GM18507 (cell line): Measurements from ENCODE around the gene RANBP3.
A peak's percentile ranks its signal among the peaks of the same experiment; 100 is the strongest.
"Not testable (repeated sequence)": the region's sequence is repeated elsewhere in the genome, so short reads cannot be mapped to it uniquely, and the experiment has no call there.

Source experiments
- DNase-seq: peaks from one replicate; pipeline ENCODE4 v3.0.0; 2011; ENCODE audit warnings: low read depth; ENCODE audit not compliant: insufficient read length; ENCODE audit errors: extremely low spot score
- FAIRE-seq: peaks from 2 replicates; lab custom pipeline; 2011; peaks lifted over from hg19 to GRCh38; lab: Jason Lieb, UNC

The RANBP3 gene, protein sequence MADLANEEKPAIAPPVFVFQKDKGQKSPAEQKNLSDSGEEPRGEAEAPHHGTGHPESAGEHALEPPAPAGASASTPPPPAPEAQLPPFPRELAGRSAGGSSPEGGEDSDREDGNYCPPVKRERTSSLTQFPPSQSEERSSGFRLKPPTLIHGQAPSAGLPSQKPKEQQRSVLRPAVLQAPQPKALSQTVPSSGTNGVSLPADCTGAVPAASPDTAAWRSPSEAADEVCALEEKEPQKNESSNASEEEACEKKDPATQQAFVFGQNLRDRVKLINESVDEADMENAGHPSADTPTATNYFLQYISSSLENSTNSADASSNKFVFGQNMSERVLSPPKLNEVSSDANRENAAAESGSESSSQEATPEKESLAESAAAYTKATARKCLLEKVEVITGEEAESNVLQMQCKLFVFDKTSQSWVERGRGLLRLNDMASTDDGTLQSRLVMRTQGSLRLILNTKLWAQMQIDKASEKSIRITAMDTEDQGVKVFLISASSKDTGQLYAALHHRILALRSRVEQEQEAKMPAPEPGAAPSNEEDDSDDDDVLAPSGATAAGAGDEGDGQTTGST

DNA sequence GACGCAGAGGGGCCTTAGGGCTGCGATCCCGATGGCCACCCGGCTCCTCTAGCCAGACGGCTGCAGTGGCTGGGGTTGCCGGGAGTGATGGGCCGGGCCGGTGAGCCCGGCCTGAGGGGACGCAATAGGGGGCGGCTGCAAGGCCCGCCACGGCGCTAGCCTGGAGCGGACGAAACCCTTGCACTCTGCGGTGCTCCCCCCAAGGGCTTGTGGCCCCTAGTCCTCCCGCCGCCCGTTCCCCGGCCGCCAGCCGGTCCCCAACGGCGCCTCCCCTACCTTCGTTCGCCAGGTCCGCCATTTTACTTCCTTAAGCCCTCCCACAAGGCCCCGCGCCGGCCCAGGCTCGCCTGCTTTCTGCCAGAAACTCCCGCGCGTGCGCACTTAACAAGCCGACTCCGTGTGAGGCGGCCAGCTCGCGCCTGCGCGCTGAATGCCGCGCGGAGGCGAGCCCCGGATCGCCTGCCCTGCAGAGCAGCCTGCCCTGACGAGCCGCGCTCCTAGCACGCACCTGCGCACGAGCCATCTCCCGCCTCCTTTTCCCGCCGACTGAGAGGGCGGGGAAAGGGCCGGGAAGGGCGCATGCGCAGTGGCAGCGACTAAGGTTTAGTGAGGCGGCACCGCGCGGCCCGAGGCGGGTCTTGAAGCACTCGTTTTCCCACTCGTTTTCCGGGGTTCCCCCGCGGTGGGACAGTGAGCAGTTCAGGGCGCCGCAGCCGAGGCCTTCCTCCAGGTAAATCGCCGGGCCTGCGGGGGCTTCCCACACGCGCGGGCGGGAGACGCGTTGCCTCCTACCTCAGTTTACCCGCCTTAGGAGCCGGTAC lies at the start of gene RANBP3:
Gene RANBP3, minus strand, starts transcription at position 356 of the 821 bp plus-strand sequence. Its CDS starts 58 bp downstream, at position 298.
- DNase-seq (peak; percentile 100), FAIRE-seq (peak; percentile 96)

DNA sequence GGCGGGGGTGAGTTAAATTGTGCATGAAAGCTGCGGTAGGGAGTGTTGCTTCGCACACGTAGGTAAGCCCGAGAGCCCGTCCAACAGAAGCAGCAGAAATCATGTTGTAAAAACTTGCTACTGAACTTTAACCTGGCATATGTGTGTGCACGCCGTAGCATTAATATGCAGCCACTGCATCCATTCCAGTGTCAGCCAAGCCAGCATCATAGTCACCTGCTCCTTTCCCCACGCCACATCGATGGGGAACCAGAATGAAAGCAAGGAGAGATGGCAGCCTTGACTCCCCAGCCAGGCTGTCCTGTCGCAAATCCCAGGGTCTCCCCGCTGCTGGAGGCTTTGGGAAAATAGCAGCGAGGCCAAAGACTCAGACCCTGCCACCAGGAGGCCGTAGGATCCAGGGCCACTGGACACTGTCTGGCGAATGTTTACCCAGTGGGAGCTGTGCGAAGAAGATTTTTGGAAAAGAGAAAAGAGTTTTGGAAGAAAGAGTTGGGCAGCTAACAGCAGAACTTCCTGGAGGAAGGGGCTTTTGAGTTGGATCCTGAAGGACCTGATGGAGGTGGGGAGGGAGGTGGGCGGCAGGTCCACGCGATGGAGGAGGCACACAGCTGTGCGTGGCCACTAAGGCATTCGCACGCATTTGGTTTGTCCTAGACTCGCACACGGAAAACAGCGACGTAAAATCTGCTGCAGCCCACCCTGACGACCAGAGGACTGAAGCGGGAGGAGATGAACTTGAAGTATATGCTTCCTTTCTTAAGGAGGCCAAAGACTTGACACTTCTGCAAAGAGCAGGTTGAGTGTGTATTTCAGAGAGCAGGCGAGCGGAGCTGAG lies 48.7 kb upstream of the RANBP3 start:
- FAIRE-seq = no peak

DNA sequence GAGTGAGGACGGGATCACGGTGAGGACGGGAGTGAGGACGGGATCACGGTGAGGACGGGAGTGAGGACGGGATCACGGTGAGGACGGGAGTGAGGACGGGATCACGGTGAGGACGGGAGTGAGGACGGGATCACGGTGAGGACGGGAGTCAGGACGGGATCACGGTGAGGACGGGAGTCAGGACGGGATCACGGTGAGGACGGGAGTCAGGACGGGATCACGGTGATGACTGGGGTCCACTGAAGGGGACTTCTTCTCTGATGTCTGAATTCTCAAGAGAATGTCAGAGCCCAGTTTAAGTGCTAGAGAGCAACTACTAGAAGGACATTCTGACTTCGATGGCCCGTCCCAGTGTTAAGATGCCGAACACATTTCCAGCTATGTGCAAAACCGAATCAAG lies 46.8 kb upstream of the RANBP3 start:
- not testable (repeated sequence) for DNase-seq, FAIRE-seq

More for the DNA sequence above, 48.7 kb upstream of the RANBP3 start:
- DNase-seq = no peak

DNA sequence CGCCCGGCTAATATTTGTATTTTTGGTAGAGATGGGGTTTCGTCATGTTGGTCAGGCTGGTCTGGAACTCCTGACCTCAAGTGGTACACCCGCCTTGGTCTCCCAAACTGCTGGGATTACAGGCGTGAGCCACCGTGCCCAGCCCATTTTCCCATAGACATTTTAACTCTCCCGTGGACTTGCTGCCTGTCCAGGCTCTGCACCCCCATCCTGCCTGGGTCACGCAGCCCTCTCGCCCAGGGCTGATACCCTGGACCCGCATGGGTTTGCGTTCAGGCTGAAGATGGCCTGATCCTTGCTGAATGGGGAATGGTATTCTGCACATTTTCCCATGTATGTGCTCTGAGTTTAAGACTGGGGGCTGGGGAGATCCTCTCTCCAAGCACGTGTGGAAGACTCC lies 46.0 kb upstream of the RANBP3 start:
- no peak for DNase-seq
- no peak for FAIRE-seq

DNA sequence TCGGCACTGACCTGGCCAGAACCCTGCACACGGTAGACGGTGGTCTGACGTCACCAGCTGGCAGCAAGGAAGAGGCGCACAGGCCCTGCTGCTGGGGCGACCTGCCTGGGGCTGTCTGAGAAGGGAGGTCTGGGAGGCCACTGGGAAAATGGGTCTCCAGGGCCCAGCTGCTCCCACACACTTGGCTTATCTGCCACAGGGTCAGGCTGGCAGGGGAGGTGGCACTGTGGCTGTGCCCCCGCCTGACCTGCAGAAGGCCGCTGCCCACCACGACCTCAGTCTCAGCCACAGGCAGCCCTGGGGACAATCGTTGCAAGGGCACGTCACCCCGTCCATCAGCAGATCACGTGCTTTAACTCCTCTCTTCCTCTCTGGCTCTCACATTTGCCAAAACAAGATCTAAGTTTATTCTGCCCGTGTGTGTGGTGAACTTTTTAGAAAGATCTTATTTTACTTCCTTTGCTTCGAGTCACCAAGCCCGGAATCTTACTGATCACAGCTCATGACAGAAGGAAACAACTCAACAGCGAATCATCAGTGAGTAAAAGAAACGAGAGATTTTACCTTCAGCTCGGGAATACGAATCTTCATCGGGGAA lies 45.2 kb upstream of the RANBP3 start:
- no peak for DNase-seq
- FAIRE-seq = no peak

DNA sequence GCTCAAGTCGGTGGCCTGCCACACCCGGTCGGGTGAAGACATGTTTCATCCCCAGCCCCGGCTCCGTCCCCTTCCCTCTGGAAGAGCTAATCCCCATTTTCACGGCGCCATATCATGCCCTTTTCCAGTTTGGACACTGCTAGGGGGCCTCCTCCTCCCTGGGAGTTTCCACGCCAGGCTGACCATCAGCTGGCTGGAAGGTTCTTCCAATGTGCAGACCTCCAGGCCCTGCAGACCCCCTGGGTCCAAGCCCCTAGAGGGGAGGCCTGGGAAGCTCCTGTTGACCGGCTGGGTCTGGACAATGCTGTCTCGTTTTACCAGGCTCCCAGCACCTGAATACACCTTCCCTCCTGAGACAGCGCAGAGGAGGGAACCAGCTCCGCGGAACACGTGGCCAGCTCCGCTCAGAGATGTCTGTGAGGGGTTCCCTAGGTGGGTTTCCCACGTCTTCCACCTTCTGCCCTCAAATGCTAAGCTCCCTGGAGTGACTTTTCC lies 44.7 kb upstream of the RANBP3 start:
- DNase-seq (no peak), FAIRE-seq (no peak)

DNA sequence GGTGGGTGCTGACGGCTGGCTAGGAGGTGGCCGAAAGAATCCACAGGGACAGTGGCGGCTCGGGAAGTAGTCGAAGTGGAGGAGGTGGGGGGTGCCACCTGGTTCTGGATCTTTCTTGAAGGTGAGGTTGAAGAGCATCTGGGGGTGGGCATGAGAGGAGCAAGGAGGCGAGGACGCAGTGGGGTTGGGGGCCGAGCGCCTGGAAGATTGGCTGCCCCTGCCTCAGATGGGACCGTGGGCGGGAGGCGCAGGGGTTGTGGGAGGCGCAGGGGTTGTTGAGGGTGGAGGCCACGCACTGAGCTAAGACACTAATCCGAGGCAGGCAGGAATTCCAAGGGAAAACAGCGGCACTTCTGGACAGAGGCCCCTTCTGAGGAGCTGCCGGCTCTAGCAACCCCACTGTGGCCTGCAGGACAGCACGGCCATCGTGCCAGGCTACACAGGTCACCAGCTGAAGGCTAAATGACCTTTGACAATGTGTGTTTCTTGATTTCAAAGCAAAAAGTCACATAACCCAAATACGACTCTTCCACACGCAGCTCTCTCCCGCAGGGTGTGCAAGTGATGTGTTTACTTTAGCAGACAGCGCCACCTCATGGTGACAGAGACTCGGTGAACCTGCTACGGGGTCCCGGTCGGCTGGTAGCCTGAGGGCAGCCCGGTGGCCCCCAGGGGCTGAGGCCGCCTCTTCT lies 44.1 kb upstream of the RANBP3 start:
- peak; percentile 54 for DNase-seq
- peak; percentile 63 for FAIRE-seq

DNA sequence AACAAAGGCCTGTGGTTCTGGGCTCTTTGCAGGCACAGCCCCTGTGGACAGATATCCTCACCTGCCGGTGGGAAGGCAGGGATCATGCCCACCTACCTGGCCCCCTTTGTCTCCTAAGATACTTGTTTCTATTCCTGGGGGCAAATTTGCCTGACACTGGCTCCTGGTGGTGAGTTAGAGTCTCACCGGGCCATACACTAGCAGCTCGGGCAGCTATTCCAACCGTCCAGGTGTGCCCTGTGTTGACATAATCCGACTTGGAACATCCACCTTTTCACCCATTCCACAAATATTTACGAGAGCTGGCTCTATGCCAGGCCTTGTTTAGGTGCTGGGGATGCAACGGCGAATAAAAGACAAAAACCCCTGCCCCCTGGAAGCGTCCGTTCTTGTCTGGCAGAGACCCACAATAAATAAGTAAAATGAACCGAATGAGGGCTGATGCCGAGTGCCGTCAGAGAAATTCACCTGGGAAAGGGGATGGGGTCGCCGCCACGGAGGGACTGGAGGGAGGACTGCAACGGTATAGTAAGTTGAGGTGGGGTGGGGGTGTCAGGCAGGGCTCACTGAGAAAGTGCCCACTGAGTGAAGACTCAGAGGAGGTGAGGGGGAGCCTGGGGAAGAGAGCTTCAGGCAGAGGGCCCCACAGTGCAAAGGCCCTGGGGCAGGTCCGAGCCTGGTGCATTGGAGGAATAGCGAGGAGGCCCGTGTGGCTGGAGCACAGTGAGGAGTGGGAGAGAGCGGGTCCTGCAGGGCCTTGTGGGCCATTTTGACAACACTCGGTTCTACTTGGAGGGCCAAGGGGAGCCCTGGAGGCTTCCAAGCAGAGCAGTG lies 43.2 kb upstream of the RANBP3 start:
- FAIRE-seq (no peak), DNase-seq (no peak)

DNA sequence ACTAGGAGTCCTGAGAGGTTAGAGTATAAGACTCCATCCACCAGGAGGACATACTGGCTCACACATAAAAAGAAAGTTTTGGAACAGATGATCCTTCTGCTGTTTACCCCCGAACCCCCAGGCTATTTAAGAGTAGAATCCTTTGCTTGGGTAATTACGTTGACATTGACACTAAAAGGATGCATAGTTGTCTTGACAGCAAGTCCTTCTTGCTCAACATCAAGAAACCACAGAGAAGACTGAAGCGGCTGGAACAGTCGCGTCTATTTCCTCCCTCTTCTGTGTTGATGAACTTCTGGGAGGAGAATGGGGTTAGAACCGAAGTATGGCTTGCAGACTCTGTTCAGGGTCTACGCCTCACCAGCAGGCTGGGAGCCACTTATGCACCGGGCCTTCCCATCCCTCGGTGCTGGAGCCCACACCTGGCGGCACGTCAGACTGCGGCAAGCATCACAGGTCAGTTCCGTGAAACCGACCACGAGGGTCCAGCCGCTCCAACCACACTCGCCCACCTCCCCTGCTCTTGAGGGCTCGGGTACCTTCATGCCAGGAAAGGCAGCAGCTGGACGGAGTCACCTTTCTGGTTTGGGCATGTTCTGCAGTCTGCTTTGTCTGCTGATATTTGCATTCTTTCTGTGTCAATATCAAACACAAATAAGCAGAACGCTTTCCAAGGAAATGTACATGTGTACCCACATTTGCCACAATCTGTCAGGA lies 42.4 kb upstream of the RANBP3 start:
- DNase-seq = no peak
- no peak for FAIRE-seq

DNA sequence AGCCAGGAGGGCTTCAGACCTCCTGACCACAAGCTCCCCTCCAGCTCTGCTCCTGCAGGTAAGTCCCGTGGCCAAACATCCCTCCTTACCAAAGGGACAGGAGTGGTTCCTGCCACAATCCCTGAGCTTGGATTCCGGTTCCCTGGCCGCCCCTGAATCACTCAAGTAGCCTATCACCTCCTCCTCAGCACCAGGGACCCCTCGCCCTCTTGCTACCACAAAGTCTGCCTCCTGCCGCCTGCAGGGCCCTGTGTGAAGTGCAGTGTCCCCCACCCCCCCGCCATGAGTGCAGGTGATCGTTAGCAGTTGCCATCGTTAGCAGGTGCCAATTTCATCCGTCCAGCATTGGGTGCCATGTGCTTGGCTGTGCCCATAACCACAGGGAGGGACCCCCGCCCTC lies 40.8 kb upstream of the RANBP3 start:
- FAIRE-seq (no peak), DNase-seq (no peak)

DNA sequence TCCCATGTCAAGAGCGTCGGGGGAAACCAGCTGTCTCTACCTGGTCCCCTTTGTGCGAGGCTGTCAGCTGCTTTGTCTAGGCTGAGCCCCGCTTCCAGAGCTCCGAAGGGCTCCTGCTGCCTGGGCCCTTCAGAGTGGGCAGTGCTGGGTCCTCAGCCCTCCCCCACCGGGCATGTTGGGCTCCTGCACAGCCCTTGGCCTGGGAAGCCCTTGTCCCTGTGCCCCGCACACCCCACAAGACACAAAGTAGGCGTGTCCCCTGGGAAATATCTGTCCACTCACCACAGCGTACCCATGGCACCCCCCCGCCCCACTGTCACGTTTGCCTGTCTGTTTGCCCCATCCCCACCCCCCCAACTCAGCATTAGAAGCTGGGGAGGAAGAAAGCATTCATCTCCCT lies 39.6 kb upstream of the RANBP3 start:
- no peak for FAIRE-seq

DNA sequence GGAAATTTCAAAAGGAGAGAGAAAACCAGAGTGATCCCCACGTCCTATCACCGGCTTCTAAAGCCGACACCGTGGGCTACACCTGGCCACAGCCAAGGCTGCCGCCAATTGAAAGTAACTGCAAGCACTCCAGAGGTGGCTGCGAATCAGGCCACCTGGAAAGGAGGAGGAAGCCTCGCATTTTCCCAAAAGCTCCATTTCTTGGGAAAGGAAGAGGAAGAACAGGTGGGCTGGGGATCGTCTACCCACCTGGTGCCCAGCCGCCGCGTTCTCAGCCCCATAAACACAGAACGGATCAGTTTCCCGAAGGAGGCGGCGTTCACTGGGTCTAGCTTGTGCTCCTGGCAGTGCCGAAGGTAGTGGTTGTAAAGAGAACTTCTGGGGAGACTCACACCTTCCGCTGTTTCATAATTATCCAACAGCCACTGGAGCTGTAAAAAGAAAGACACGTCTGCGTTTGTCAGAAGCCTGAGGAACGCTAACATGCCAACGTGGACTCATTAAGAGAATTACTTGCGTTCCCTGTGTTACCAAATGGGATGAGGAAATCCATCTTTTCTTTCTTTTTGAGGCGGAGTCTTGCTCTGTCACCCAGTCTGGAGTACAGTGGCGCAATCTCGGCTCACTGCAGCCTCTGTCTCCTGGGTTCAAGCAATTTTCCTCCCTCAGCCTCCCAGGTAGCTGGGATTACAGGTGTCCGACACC lies 38.1 kb upstream of the RANBP3 start:
- no peak for DNase-seq
- no peak for FAIRE-seq

More for the DNA sequence above, 39.6 kb upstream of the RANBP3 start:
- DNase-seq = no peak

DNA sequence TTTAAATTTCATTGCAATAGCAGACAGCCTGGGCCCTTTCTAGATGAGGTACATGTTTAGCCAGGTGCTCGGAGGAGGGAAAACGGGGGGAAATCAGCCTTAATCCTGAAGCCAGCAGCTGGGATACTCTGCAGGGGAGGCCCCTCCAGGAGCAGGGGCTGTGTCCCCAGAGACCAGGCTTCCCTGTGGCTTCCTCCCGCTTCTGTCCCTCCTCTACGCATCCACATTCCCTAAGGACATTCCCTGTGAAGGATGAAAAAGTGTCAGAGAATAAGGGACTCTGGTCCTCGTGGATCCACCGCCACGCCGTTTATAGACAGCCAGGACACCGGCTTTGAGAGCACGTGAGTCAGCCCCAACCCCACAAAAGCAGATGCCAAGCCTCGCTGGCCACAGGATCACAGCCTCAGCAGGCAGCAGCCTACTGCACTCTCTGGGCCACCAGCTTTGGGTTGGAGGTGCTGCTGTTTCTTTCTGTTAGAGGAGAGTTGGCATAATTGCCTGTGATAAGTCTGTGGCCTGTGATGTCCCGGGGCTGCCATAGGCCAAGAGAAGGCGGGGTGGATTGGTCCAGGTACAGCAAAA lies 36.7 kb upstream of the RANBP3 start:
- no peak for DNase-seq

DNA sequence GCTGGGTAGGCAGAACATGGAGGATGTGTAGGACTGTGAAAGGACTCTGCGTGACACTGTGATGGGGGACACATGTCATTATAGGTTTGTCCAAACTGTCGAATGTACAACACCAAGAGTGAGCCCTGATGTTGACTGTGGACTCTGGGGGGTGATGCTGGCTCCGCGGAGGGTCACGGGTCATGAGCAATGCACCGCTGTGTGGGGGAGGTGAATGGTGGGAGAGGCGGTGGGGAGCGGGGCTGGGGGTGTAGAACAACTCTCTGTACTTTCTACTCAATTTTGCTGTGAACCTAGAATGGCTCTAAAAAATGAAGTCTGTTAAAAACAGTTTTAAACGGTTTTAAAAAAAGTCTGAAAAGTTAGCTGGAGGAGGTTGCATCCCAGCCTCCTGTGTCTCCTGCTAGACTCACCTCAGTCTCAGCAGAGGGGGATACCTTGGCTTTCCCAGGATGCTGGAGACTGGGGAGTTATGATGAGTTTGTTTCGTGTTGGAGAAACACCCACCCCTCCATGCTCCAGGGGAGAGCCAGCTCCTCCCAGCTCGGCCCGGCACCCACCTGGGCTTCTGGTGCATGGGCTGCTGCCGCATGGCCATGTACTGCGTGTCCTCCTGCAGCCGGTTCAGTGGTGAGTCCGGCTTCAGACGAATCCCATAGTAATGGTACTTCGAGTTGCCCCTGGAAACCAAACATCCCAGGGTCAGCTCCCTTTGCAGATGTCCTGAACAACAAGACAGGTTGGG lies 34.7 kb upstream of the RANBP3 start:
- no peak for DNase-seq
- FAIRE-seq = no peak

More for the DNA sequence above, 36.7 kb upstream of the RANBP3 start:
- FAIRE-seq = no peak

DNA sequence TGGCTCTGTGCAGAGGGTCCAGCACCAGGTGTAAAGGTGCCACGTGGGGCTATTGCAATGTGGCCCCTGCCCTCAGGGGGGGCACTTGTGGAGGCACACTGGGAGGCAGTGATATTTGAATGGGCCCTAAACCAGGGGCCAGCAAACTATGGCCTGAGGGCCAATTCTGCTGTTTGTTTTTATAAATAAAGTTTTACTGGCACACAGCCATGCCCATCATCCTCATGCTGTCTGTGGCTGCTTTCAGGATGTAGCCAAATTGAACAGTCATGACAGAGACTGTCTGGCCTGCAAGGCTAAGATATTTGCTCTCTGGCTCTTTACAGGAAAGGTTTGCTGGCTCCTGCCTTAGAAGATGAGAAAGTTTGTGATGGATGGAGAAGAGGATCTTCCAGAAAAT lies 33.9 kb upstream of the RANBP3 start:
- FAIRE-seq = no peak
- no peak for DNase-seq
